AG04449 (cell line): ENCODE measurements around the gene MPC2.

Experiments
- CTCF ChIA-PET: fragments of 350-600 bp; formaldehyde crosslinking; extraction: SDS; loops from one replicate; lab custom pipeline; 2021; ENCODE audit warnings: antibody characterized with exemption; lab: Yijun Ruan, JAX
- POLR2A ChIA-PET: fragments of 400-600, 350-600 bp; formaldehyde crosslinking; extraction: SDS; loops from one replicate; lab custom pipeline; 2020; ENCODE audit warnings: antibody characterized with exemption, inconsistent platforms; lab: Yijun Ruan, JAX
- DNase-seq: peaks from one replicate; pipeline ENCODE4 v3.0.0-alpha.2; 2010; ENCODE audit warnings: low read depth, low spot score
- H3K4me3 ChIP-seq: 2 replicates; pipeline ENCODE4 v1.5.1; 2011; ENCODE audit warnings: low read depth, mild to moderate bottlenecking, control low read depth, low read length
- CTCF ChIP-seq: IDR thresholded peaks from one replicate; pipeline ENCODE4 v1.5.1; 2011; ENCODE audit warnings: mild to moderate bottlenecking, moderate library complexity, low read length, control low read depth, inconsistent platforms; ENCODE audit not compliant: insufficient read depth; ENCODE audit errors: missing control alignments

The MPC2 gene

GRCh38 chr1:167913895-167914496 is 22.9 kb downstream of the MPC2 start, which contains the start of gene ADCY10:
Gene ADCY10 (minus strand): TSS chr1:167914134. CDS start chr1:167905140, 8,994 bp downstream.
- H3K4me3 ChIP-seq: no peak within 1 kb of the TSS
- ChIA-PET POLR2A (no interaction called here), CTCF (interaction anchor here (0.9 to 1.6 kb wide), 2 partner anchors 9 to 168 kb away, joined by 3 to 7 read pairs; no protein-coding TSS in a partner anchor)
- no peak for DNase-seq
- no peak for TF ChIP-seq CTCF

- DNase-seq: no peak
- ChIA-PET POLR2A (no interaction called here), CTCF (no interaction called here)
- no peak for TF ChIP-seq CTCF
- H3K4me3 ChIP-seq: no peak overlapping the region
Observed at GRCh38 chr1:167912294-167912693, 24.6 kb downstream of the MPC2 start.

GRCh38 chr1:167911413-167911812 is 25.5 kb downstream of the MPC2 start:
- CTCF ChIA-PET: no interaction called here
- H3K4me3 ChIP-seq: no peak overlapping the region
- TF ChIP-seq CTCF: no peak
- POLR2A ChIA-PET: no interaction called here
- DNase-seq: no peak

GRCh38 chr1:167910530-167910929 is 26.3 kb downstream of the MPC2 start:
- ChIA-PET CTCF (interaction anchor here (1.2 kb wide), 1 partner anchor 172 kb away, joined by 3 read pairs; no protein-coding TSS in a partner anchor), POLR2A (interaction anchor here (0.5 to 0.7 kb wide), 2 partner anchors 8 to 13 kb away, joined by 3 read pairs; no protein-coding TSS in a partner anchor)
- no peak for DNase-seq
- TF ChIP-seq CTCF: no peak
- no peak overlapping the region for H3K4me3 ChIP-seq

- CTCF ChIA-PET: interaction anchor here (1.2 kb wide), 1 partner anchor 173 kb away, joined by 3 read pairs; no protein-coding TSS in a partner anchor
- POLR2A ChIA-PET: no interaction called here
Observed at GRCh38 chr1:167909691-167910180, 27.1 kb downstream of the MPC2 start.

More at GRCh38 chr1:167909691-167910180, 27.1 kb downstream of the MPC2 start:
- no peak for DNase-seq
- no peak for TF ChIP-seq CTCF
- no peak overlapping the region for H3K4me3 ChIP-seq
